Ovary (tissue), 3 donors: Measurements from ENCODE around the gene MAPRE3.

Experiments
- CTCF ChIP-seq, 3 donors: fragments of 450-650 bp in 2 of 3; fragments of 200-600 bp in 1 of 3; IDR thresholded peaks; one replicate each; pipeline versions ENCODE4 v1.5.1 to v1.8.0; 2016 to 2022; ENCODE audit warnings: antibody characterized with exemption in 3 of 3, mild to moderate bottlenecking in 1 of 3
- EP300 ChIP-seq: sonication (generic); formaldehyde crosslinking; IDR thresholded peaks from one replicate; pipeline ENCODE4 v1.6.1; 2017; ENCODE audit warnings: antibody characterized with exemption
- POLR2A ChIP-seq: fragments of 450-650 bp; IDR thresholded peaks from one replicate; pipeline ENCODE4 v1.6.1; 2017; ENCODE audit warnings: antibody characterized with exemption, mild to moderate bottlenecking, moderate library complexity
- donor health status: DM: no; HTN: no; CAD: no.

- TF ChIP-seq CTCF (IDR thresholded peaks at IDR 0.05) (no peak), POLR2A (no peak), EP300 (no peak)
Observed at GRCh38 chr2:26991717-26992116, 21.3 kb downstream of the MAPRE3 start.
